LNCAP (cell line): ENCODE data around the gene GIT1.

ENCODE experiments used
- CTCF ChIP-seq: fragments of 450-650 bp; IDR thresholded peaks from 2 replicates; pipeline ENCODE4 v1.5.1; 2017; ENCODE audit warnings: mild to moderate bottlenecking

The GIT1 gene

GRCh38 chr17:29614349-29615047 is 25.1 kb upstream of the GIT1 start:
- no peak for TF ChIP-seq CTCF

DNA sequence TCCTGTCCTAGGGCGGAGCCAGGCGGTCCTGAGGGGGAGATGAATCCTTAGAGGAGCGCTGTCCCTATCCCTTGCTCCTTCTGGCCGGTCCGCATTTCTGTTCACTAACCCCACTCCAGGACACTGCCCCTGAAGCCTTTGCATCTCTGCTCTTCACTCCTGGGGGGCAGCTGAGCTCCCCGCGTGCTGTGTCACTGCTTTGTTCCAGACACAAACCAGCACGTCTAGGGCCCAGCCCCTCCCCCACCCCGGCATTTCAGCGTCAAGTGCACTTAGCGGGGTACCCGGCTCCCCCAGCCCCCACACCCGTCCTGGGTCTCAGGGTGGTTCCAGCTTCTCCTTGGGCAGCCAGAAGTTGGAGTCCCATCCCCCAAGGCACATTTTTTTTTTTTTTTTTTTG is 24.4 kb upstream of the GIT1 start:
- TF ChIP-seq CTCF: no peak

GRCh38 chr17:29613352-29613837 is 23.9 kb upstream of the GIT1 start:
- TF ChIP-seq CTCF: no peak

DNA sequence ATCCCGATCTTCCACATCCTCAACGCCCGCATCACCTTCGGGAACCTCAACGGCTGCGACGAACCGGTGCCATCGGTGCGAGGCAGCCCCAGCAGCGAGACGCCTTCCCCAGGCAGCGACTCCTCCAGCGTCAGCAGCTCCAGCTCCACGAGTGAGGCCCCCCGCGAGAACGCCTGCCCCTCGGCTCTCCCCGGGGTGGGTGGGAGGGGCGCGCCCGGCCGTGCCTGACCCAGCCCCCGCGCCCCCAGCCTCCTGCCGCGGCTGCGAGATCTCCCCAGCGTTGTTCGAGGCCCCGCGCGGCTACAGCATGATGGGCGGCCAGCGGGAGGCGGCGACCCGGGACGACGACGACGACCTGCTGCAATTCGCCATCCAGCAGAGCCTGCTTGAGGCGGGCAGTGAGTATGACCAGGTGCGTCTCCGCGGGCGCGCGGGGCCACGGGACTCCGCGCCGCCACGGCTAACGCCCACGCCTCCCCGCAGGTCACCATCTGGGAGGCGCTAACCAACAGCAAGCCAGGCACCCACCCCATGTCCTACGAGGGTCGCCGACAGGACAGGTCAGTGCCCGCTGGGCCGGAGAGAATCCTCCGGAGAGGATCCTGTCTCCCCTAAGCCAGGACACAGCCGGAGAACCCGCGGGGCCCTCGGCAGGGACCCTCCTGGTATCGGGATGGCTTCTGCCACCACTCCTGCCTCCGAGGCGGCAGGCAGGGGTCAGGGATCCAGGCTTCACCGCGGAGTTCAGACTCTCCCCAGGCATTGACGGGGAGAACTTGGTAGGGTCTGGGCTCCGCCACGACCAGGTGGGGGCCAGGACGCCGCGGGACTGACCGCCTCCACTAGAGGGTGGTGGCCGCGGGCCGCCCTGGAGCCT is 23.2 kb upstream of the GIT1 start:
- TF ChIP-seq CTCF: no peak

DNA sequence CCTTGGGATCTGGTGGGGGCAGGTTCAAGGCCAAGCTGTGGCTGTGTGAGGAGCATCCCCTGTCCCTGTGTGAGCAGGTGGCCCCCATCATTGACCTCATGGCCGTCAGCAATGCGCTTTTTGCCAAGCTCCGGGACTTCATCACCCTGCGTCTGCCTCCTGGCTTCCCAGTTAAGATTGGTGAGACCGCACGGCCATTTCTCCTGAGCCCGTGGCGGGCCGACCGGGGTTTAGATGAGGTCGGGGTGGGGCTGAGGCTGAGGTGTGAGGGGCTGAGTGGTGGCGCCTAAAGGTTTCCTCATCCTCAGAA is 22.6 kb upstream of the GIT1 start:
- no peak for TF ChIP-seq CTCF

- no peak for TF ChIP-seq CTCF
Observed at GRCh38 chr17:29611351-29612093, 22.1 kb upstream of the GIT1 start.

- TF ChIP-seq CTCF: no peak
Observed at GRCh38 chr17:29610395-29610794, 20.9 kb upstream of the GIT1 start.
